HG02884 (cell line): ENCODE measurements around the gene TRMT11.
"Not testable (repeated sequence)": the region's sequence is repeated elsewhere in the genome, so short reads cannot be mapped to it uniquely, and the experiment has no call there.

Source experiments
- ATAC-seq: cut with Tn5 transposase; IDR thresholded peaks from one replicate; pipeline ENCODE4 v1.9.1; 2021; ENCODE audit warnings: mild to moderate bottlenecking, moderate library complexity; ENCODE audit not compliant: unreplicated experiment

Gene TRMT11

GRCh38 chr6:126041516-126041915 is 55.2 kb downstream of the TRMT11 start:
- ATAC-seq = no peak

GRCh38 chr6:126042001-126042419 is 55.7 kb downstream of the TRMT11 start:
- ATAC-seq = no peak

- no peak for ATAC-seq
Observed at GRCh38 chr6:126047648-126048047, 61.3 kb downstream of the TRMT11 start.

- no peak for ATAC-seq
Observed at GRCh38 chr6:126048635-126049034, 62.3 kb downstream of the TRMT11 start.

- no peak for ATAC-seq
Observed at GRCh38 chr6:126050795-126051194, 64.5 kb downstream of the TRMT11 start.

GRCh38 chr6:126051791-126052190 is 65.5 kb downstream of the TRMT11 start:
- ATAC-seq = no peak

GRCh38 chr6:126052485-126052884 is 66.1 kb downstream of the TRMT11 start:
- no peak for ATAC-seq

- ATAC-seq = no peak
Observed at GRCh38 chr6:126054258-126054702, 67.9 kb downstream of the TRMT11 start.

GRCh38 chr6:126054802-126055201 is 68.5 kb downstream of the TRMT11 start:
- ATAC-seq = no peak

GRCh38 chr6:126055449-126055848 is 69.1 kb downstream of the TRMT11 start:
- ATAC-seq = no peak

- ATAC-seq = no peak
Observed at GRCh38 chr6:126056355-126057004, 70.1 kb downstream of the TRMT11 start.

- ATAC-seq = not testable (repeated sequence)
Observed at GRCh38 chr6:126058085-126058484, 71.7 kb downstream of the TRMT11 start.

- ATAC-seq = no peak
Observed at GRCh38 chr6:126060400-126060799, 74.1 kb downstream of the TRMT11 start.

- ATAC-seq = no peak
Observed at GRCh38 chr6:126063512-126064146, 77.3 kb downstream of the TRMT11 start.

GRCh38 chr6:126064257-126064747 is 78.0 kb downstream of the TRMT11 start:
- no peak for ATAC-seq

- no peak for ATAC-seq
Observed at GRCh38 chr6:126064748-126065401, 78.5 kb downstream of the TRMT11 start.

GRCh38 chr6:126066053-126067048 is 80.0 kb downstream of the TRMT11 start:
- ATAC-seq = no peak

GRCh38 chr6:126067073-126067472 is 80.7 kb downstream of the TRMT11 start:
- no peak for ATAC-seq

GRCh38 chr6:126069449-126069848 is 83.1 kb downstream of the TRMT11 start:
- no peak for ATAC-seq

- no peak for ATAC-seq
Observed at GRCh38 chr6:126071000-126071647, 84.8 kb downstream of the TRMT11 start.
